K562 (cell line): ENCODE measurements around the gene UBE2V1. TPM values are rescaled to one million over a fixed set of nuclear protein-coding genes. Genes with fewer than 3 reads are reported as not detected.

Experiments
- ATF6 ChIP-seq: sonication (generic); formaldehyde crosslinking; IDR thresholded peaks from 2 replicates; pipeline ENCODE4 v1.4.0; 2020; ENCODE audit warnings: mild to moderate bottlenecking, missing genetic modification reagents
- CBX2 ChIP-seq: fragments of 200-600 bp; sonication (generic); IDR thresholded peaks from one replicate; pipeline ENCODE4 v1.6.1; 2012; ENCODE audit warnings: mild to moderate bottlenecking, low read length, inconsistent platforms; ENCODE audit not compliant: insufficient read depth, poor library complexity, severe bottlenecking
- DACH1 ChIP-seq: fragments of 450-650 bp; IDR thresholded peaks from 2 replicates; pipeline ENCODE4 v1.6.1; 2018; ENCODE audit not compliant: partially characterized antibody
- EGR1 ChIP-seq: fragments of 450-650 bp; conservative IDR thresholded peaks from 2 replicates; pipeline ENCODE4 v1.6.1; 2017; ENCODE audit warnings: mild to moderate bottlenecking
- EHMT2 ChIP-seq: fragments of 450-650 bp; IDR thresholded peaks from 2 replicates; pipeline ENCODE4 v1.6.1; 2018; ENCODE audit warnings: antibody characterized with exemption
- ESRRB ChIP-seq: fragments of 250-450 bp; sonication (Bioruptor Pico); IDR thresholded peaks from 2 replicates; pipeline ENCODE4 v1.5.0; 2020; ENCODE audit warnings: mild to moderate bottlenecking, moderate library complexity, borderline replicate concordance
- FOXJ2 ChIP-seq: fragments of 200-800 bp; sonication (Bioruptor generic); IDR thresholded peaks from 2 replicates; pipeline ENCODE4 v1.6.1; 2016; ENCODE audit warnings: missing genetic modification characterization, missing compliant biosample characterization
- HDAC1 ChIP-seq, 2 experiments: fragments of 450-650 bp; IDR thresholded peaks; 2 replicates each; pipeline ENCODE4 v1.6.1; 2016 to 2017; ENCODE audit warnings: inconsistent platforms in 1 of 2, mild to moderate bottlenecking in 1 of 2, moderate library complexity in 1 of 2
- NEUROD1 ChIP-seq: fragments of 150-350 bp; IDR thresholded peaks from 2 replicates; pipeline ENCODE4 v1.6.1; 2014; ENCODE audit warnings: borderline replicate concordance, low read length, low read depth; ENCODE audit not compliant: partially characterized antibody
- RFX5 ChIP-seq: IDR thresholded peaks from 2 replicates; pipeline ENCODE4 v1.6.1; 2011; ENCODE audit warnings: low read depth, mild to moderate bottlenecking, improper control_type of control experiment, low read length
- TAF7 ChIP-seq: fragments of 450-650 bp; IDR thresholded peaks from 2 replicates; pipeline ENCODE4 v1.6.1; 2016; ENCODE audit warnings: missing genetic modification characterization, missing compliant biosample characterization
- ZBTB34 ChIP-seq: fragments of 250-450 bp; sonication (Bioruptor Pico); IDR thresholded peaks from 2 replicates; pipeline ENCODE4 v1.8.0; 2021; ENCODE audit warnings: mild to moderate bottlenecking, moderate library complexity
- polyA plus RNA-seq, 8 experiments: library from polyadenylated mRNA; depleted of rRNA in 4 of 8; stranded (reverse) in 5 of 8; unstranded in 3 of 8; fragments of >200 nt; fragmentation: Nextera tagmentation in 2 of 8; fragmentation: Illumina TruSeq in 1 of 8; extraction: Ambion mirVana in 2 of 8; extraction: Trizol in 1 of 8; gene quantifications; 2 replicates each; pipeline versions ENCODE4 v1.2.1 to v1.2.3, GENCODE V29; 2011 to 2014; ENCODE audit warnings: inconsistent platforms in 1 of 8, missing spikeins in 1 of 8
- total RNA-seq, 7 experiments: library from RNA; depleted of rRNA in 6 of 7; stranded (reverse); fragments of >200 nt in 6 of 7; fragmentation: Illumina TruSeq in 2 of 7; extraction: Trizol in 2 of 7; gene quantifications; 2 replicates each; pipeline versions ENCODE4 v1.2.1 to v1.2.3, GENCODE V29; 2011 to 2021; ENCODE audit warnings: low replicate concordance in 1 of 7
- TF ChIP-seq, protein P1 (sequence below): fragments of 450-650 bp; IDR thresholded peaks from one replicate; pipeline ENCODE4 v1.6.1; 2018; ENCODE audit warnings: mild to moderate bottlenecking, moderate library complexity; ENCODE audit not compliant: partially characterized antibody
- TF ChIP-seq, protein P2 (sequence below): fragments of 450-650 bp; IDR thresholded peaks from 2 replicates; pipeline ENCODE4 v1.6.1; 2016; ENCODE audit warnings: low read depth

Gene UBE2V1
- total and polyA plus RNA-seq, 9 of the 15 experiments (the other 6 are each of a cell fraction or from before 2014, with no cell fraction given) = 93.0 to 357 (median 119) TPM

DNA sequence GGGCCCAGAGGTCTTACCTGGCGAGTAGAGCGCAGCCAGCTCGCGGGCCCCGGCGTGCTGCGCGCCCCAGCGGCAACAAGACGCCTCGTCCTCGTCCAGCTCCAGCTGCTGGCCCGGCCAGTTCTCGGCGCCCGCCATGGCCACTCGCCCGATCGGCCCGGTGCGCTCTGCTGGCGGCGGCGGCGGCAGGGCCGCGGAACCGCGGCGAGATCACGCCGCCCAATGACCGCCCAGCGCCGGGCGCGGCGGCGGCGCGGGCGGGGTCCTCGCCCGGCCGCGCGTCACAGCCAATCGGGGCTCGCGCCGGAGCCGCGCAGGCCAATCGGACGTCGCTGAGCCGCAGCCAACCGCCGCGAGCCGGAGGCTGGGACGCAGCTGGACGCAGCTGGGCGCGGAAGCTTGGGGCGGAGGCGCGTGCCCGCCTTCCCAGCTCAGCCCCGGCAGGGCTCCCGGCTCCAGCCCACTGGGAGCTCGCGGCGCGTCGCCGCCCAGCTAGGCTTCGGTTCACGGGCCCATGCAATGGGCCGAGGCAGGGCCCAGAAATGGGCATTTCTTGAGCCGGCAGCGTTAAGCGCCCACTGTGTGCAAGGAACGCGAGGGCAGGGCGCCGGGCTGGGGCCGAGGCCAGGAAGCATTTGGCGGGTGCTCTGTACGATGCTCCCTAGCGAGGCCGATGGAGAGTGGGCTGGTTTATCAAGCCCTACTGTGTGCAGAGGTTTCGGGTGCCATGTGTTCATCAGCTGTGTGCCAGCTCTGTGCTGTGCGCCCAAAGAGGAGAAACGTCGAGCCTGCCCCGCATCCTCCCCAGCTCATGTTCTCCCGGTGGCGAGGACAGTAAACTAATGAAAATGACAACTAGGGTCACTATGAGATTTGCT lies 40.8 kb upstream of the UBE2V1 start, which contains the start of gene PEDS1 (continued):
- TF ChIP-seq DACH1 (no peak), ESRRB (CRISPR knock-in tag) (no peak), NEUROD1 (no peak), EHMT2 (no peak), HDAC1 (IDR thresholded peaks at IDR 0.05) (no peak; a peak in 1 of 4 replicates), EGR1 (no peak), ATF6 (peak; percentile 91), CBX2 (no peak), ZBTB34 (CRISPR knock-in tag) (no peak), FOXJ2 (tag) (no peak), RFX5 (no peak), TAF7 (tag) (no peak)
- TF ChIP-seq, protein P1, sequence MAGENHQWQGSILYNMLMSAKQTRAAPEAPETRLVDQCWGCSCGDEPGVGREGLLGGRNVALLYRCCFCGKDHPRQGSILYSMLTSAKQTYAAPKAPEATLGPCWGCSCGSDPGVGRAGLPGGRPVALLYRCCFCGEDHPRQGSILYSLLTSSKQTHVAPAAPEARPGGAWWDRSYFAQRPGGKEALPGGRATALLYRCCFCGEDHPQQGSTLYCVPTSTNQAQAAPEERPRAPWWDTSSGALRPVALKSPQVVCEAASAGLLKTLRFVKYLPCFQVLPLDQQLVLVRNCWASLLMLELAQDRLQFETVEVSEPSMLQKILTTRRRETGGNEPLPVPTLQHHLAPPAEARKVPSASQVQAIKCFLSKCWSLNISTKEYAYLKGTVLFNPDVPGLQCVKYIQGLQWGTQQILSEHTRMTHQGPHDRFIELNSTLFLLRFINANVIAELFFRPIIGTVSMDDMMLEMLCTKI = no peak
- TF ChIP-seq, protein P2, sequence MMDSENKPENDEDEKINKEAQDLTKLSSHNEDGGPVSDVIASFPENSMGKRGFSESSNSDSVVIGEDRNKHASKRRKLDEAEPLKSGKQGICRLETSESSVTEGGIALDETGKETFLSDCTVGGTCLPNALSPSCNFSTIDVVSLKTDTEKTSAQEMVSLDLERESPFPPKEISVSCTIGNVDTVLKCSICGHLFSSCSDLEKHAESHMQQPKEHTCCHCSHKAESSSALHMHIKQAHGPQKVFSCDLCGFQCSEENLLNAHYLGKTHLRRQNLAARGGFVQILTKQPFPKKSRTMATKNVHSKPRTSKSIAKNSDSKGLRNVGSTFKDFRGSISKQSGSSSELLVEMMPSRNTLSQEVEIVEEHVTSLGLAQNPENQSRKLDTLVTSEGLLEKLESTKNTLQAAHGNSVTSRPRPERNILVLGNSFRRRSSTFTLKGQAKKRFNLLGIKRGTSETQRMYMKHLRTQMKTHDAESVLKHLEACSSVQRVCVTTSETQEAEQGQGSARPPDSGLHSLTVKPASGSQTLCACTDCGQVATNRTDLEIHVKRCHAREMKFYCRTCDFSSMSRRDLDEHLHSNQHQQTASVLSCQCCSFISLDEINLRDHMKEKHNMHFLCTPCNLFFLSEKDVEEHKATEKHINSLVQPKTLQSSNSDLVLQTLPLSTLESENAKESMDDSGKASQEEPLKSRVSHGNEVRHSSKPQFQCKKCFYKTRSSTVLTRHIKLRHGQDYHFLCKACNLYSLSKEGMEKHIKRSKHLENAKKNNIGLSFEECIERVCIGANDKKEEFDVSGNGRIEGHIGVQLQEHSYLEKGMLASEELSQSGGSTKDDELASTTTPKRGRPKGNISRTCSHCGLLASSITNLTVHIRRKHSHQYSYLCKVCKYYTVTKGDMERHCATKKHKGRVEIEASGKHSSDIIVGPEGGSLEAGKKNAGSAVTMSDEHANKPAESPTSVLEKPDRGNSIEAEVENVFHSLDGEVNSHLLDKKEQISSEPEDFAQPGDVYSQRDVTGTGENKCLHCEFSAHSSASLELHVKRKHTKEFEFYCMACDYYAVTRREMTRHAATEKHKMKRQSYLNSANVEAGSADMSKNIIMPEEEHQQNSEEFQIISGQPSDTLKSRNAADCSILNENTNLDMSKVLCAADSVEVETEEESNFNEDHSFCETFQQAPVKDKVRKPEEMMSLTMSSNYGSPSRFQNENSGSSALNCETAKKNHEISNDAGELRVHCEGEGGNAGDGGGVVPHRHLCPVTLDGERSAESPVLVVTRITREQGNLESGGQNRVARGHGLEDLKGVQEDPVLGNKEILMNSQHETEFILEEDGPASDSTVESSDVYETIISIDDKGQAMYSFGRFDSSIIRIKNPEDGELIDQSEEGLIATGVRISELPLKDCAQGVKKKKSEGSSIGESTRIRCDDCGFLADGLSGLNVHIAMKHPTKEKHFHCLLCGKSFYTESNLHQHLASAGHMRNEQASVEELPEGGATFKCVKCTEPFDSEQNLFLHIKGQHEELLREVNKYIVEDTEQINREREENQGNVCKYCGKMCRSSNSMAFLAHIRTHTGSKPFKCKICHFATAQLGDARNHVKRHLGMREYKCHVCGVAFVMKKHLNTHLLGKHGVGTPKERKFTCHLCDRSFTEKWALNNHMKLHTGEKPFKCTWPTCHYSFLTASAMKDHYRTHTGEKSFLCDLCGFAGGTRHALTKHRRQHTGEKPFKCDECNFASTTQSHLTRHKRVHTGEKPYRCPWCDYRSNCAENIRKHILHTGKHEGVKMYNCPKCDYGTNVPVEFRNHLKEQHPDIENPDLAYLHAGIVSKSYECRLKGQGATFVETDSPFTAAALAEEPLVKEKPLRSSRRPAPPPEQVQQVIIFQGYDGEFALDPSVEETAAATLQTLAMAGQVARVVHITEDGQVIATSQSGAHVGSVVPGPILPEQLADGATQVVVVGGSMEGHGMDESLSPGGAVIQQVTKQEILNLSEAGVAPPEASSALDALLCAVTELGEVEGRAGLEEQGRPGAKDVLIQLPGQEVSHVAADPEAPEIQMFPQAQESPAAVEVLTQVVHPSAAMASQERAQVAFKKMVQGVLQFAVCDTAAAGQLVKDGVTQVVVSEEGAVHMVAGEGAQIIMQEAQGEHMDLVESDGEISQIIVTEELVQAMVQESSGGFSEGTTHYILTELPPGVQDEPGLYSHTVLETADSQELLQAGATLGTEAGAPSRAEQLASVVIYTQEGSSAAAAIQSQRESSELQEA = no peak
